HG02981 (cell line): ENCODE results near the gene DRD2.
"Not testable (repeated sequence)": the region's sequence is repeated elsewhere in the genome, so short reads cannot be mapped to it uniquely, and the experiment has no call there.

ENCODE experiments used
- ATAC-seq: cut with Tn5 transposase; IDR thresholded peaks from one replicate; pipeline ENCODE4 v1.9.1; 2021; ENCODE audit warnings: mild to moderate bottlenecking, moderate library complexity; ENCODE audit not compliant: unreplicated experiment

DRD2 gene

DNA sequence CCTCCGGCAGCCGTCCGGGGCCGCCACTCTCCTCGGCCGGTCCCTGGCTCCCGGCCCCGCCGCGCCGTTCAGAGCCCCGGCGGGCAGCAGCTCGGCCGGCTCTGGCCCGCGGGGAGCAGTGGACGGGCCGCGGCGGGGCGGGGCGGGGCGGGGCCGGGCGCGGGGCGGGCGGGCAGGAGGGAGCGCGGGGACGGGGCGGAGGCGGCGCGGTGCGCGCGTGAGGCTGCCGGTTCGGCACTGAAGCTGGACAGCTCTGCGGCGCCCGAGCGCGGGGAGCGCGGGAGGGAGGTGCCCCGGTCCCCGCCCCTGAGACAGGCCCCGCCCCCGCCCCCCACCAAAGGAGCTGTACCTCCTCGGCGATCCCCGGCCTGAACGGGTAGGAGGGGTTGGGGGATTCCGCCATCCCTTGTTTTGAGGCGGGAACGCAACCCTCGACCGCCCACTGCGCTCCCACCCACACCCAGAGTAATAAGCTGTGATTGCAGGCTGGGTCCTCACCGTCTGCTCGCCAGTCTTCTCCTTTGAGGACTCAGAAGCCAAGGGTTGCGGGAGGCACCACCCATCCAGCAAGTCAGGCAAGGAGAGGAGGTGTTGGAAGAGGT is at the start of gene DRD2:
DRD2 (minus strand) TSS at position 239 of the 602 bp plus-strand sequence. CDS start 50,747 bp downstream, outside the sequence.
- no peak for ATAC-seq

DNA sequence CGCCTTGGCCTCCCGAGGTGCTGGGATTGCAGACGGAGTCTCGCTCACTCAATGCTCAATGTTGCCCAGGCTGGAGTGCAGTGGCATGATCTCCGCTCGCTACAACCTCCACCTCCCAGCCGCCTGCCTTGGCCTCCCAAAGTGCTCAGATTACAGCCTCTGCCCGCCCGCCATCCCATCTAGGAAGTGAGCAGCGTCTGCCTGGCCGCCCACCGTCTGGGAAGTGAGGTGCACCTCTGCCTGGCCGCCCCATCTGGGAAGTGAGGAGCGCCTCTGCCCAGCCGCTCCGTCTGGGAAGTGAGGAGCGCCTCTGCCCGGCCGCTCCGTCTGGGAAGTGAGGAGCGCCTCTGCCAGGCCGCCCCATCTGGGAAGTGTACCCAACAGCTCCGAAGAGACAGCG is 48.7 kb upstream of the DRD2 start:
- ATAC-seq = not testable (repeated sequence)

DNA sequence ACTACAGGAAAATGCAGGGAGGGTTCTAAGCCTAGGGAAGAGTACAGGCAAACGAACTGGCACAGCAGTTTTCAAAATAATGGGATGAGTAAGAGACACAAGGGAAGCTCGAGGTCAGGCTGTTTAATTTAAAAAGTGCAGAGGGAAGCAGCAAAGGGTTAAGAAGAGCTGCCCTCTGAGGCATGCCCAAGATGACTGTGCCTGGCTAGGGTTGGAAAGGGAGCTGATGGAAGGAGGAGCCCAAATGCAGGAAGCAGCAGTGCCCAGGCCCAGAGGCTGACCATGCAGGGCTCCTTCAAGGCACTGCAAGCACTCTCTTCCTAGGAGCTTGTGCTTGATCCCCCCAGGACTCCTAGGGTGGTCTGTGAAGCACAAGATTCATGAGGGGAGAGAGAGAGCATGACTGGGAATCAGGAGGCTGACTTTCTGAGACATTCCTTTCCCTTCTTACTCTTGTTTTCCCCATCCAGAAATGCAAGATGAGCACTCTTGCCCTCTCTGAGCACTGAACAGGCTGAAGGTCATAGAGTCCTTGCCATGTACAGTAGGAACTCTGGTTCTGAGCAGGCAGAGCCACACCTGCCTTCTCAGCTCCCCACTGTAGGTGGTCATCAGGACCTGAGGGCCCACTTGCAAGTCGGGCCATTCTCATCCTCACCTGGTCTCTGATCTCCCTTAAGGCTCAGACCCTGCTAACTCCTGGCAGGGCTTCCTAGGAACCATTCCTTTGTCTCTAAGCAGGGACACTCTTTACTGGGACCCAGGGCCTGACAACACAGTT is 46.7 kb upstream of the DRD2 start:
- no peak for ATAC-seq

DNA sequence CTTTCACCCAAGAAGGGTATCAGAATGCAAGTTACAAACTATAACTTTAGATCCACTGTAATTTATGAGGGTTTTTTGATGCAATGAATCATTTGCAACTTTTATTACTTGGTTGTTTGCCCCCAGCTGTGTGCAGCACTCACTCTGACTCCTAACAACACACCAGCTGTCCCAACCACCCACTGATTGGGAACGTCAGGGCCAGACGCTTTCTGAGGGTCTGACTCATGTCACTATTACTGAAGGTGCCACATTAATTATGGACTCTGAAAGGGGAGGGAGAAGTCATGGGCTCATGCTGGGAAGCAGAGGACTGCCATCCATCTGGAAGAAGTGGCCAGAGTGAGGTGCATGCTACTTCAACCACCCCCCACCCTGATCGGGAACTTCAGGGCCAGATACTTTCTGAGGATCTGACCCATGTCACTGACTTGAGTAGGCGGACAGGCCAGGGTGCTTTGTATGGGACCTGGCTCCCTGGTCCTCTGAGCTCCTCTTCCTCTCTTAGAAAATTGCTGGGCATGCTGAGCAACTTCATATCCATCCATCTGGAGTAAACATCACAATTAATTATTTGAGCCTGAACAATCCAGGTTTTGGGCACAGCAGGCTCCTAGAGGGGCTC is 44.9 kb upstream of the DRD2 start:
- ATAC-seq = no peak

DNA sequence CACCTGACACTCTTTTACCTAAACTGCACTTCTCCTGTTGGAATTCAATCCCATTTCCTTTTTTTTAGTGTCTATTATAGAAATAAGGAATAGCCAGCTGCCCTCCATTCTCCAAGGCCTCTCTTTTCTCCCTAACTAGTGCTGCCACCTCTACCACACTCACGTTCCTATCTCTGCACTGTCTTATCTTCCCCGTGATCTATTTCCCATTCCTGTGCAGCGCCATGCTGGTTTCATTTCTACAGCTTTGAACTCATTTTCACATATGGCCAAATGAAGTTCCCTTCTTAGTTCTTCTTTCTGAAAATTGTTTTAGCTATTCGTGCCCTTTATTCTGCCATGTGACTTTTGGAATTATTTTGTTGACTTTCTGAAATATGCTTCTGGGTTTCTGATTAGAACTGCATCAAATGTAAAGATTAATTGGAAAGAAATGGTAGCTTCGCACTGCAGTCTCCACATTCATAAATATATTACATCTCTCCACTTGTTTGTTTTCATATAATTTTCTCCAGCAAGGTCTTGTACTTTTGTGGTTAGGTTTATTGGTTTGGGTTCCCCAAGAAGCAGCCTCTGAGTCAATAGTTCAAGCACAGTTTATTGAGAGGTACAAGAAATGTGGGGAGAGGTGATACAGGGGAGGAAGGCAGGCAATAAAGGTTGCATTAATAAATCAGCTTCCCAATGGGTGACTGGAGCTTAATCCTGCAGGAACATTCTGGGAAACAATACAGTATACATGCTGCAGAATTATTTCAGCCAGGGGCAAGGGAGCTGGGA is 43.7 kb upstream of the DRD2 start:
- no peak for ATAC-seq

DNA sequence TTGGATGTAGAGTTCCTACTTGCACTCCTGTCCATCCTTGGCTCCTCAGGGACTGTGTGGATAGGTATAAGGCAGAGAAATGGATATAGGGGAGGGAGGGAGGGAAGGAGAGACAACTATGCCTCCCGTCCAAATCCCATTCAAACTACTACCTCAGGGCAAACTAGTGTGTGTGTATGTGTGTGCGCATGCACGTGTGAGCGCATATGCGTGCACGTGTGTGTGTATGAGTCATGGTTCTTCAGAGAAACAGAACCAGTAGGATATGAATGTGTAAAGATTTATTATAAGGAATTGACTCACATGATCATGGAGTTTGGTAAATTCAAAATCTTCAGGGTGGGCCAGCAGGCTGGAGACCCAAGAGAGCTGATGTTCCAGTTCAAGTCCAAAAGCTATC is 42.2 kb upstream of the DRD2 start:
- ATAC-seq = no peak

DNA sequence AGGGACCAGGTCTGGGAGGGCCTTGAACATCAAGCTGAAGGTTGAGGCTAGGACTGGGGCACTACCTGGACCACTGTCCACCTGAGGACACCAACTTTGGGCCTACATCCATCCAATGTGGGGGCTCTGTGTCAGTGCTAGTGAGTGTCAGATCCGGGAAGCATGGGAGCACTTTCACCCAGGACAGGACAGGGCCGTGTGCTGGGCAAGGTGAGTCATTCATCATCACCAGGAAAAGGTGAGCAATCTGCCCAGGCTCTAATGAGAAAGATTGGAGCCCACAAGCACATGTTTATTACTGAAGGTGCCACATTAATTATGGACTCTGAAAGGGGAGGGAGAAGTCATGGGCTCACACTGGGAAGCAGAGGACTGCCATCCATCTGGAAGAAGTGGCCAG is 39.7 kb upstream of the DRD2 start:
- ATAC-seq = no peak

DNA sequence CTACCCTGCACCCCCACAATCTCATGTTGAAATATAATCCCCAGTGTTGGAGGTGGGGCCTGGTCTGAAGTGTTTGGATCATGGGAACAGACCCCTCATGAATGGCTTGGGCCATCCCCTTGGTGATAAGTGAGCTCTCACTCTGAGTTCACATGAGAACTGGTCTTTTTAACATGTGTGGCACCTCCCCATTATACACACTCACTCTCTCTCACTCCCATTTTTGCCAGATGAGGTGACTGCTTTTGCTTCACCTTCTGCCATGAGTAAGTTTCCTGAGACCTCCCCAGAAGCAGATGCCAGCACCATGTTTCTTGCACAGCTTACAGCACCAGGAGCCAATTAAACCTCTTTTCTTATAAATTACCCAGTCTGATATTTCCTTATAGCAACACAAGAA is 32.1 kb upstream of the DRD2 start:
- ATAC-seq = no peak

DNA sequence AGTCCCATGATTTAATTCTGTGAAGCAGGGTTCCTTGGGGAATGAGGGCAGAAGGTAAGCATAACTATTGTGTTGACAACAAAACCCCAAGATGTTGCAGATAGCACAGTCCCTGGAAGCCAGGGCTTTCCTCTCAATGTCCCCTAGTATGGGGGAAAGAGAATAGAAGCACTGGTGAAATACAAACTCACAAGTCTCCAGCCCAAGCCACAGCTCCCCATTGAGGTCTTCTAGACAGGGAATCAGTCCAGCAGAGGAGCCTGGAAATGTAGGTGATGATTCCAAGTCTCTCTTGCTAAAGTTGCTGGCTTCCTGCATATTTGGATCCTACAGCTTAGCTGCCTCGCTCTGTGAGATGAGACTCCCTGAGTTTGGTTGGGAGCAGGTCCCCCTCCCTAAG is 31.7 kb upstream of the DRD2 start:
- no peak for ATAC-seq

DNA sequence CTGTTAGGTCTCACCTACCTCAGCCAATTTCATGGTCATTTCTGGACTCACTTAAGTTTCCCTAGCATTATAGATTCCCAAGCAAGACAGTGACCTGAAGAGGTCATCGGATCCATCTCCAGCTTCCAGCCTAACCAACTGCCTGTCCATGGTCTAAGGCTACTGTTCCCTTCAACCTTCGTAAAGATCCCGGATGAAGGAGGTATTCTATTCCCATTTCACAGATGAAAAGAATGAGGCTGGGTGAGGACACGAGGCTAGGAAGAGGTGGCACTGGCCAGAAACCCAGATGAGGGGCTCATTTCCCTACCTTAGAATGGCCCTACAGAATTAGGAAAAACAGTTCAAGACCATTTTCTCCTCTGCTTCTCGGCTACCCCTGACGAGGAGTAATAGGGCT is 31.3 kb upstream of the DRD2 start:
- ATAC-seq = no peak

DNA sequence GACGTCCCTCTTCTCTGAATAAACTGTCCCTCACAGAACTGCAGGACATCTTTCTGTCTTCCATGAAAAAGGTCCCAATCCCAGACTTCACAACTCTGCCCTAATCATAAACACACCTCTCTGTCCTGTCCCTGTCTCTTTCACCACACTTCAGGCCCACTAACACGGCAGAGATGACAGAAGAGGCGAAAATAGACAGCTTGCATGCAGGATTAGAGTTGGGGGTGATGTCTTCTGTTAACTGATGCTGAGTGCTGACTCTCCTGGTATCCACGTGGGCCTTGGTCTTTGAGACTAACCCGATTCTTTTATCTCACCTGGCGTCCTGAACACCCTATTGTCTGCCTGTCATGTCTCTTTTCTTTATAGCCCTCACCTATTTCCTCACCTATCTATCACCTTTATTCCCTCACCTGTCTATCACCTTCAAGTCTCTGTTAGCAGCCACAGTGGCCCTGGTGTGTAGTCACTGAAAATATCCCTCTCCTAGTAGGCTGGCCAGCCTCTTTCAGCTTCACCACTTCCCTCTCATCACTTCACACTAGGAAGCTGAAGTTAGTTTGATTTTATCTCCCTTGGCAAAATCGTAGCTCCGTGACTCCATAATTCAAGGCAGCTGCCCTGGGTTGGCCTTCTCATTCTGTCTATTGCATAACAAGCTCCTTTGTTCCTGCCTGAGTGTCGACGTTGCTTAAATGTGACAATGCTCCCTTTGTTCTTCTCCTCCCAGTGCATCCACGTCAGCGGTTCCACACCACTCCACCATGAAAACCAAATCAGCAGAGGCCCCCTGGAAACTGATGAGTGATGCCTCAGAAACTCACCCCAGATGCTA is 30.6 kb upstream of the DRD2 start:
- no peak for ATAC-seq

DNA sequence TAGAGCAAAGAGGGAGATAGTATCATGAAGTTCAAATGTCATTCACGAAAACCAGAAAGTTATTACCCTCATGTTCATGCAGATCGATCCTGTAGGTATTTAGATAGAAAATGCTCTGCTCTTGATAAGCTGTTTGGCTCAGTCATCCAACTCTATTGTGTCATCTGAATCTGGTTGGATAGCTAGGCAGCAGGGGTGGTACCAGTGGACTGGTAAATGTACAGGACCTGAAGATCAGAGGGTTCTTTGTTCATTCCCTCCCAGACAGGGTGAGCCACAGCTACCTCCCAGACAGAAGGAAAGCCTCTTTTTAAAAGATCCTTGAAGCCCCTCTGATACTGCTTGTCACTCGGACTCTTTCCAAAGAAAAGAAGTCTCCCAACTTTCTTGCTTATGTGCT is 29.8 kb upstream of the DRD2 start:
- no peak for ATAC-seq

DNA sequence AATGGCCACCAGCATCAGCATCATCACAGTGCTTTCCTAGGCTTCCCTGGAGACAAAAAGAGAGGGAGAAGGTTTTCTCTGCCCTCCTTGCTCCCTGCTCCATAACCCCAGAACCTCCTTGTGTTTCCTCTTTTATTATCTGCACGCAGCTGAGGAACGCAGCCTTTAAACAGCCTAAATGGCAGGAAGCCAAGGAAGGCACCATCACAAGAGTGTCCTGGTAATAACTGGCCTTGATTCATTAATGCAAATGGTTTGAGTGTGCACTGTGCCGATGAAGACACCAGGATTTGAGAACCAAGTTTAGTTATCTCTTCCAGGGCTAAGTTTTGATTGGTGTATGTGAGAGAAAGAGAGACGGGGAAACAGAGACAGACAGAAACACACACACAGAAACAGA is 29.4 kb upstream of the DRD2 start:
- ATAC-seq = no peak

DNA sequence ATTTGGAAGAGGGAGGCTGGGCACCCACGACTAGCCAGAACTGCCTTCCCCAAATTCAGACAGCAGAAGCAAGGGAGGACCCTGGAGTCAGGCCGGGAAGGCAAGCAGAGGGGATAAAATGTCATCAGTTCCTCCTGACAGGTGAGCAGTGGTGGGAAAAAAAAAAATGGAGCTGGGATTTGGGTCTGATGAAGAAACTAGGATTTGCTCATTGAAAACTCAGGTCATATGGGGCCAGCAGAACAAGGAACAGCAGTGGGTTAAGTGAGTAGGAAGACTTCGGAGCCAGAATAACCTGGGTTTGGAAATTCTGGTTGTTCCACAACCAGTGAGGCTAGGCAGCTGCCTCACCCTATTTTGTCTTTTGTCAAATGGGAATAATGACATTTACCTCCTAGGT is 28.9 kb upstream of the DRD2 start:
- no peak for ATAC-seq

DNA sequence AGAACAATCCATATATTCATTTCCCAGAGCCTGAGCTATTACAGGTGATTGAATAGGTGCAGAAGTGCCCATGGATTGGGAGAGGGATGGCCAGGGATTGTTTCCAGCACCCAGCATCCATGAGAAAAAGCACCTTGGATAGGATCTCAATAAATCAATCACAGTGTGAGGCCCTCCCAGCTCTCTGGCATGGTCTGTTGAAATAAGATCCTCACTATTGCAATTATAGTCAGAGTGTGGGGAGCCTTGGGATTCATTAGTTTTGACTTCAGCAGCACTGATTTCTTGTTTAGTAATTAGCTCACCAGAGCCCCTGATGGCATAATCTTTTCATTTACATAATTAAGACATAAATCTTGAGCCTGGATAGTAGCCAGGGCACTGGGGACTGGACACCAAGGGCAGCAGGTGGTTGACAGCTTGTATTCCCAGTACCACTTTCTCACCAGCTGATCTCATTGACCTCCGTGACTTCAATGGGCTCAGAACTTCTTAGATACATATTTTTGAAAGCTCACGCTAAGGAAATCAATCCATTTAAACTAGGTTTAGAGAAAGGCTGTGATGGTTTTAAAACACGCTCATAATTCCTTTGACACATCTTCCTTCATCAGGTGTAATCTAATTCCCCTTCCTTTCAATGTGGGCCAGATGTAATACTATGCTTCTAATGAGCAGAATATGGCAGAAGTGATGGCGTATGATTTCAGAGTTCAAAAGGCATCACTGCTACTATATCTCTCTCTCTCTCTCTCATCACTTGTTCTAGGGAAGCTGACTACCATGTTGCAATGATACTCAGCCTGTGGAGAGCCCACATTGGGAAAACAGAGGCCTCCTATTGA is 22.1 kb upstream of the DRD2 start:
- ATAC-seq = no peak

DNA sequence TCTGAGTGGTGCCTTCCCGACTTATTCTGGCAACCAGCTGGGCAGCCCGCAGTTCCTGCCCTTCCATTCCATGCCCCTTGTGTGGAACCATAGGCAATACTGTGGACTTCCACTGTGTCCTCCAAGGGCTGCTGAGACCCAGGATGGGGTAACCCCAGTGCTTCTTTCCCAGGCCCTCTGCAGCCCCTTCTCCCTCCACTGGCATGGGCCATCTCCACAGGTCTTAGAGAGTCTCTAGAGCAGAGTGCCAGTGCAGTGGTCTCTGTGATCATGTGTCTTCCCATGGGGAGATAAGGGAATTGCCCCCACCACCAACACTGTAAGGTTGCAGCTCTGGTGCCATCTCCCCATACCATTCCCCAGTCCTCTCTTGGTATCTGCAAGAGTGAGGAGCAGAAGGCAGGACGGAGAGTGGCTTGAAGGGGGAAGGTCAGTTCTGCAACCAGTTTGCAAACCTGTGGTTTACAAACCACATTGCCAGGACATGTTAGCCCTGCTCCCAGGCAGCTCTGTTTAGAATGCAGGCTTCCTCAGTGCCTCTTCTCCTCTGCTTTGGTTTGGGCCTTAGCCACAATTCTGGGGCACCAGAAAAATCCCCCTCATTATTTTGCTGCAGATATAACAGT is 20.9 kb upstream of the DRD2 start:
- no peak for ATAC-seq

DNA sequence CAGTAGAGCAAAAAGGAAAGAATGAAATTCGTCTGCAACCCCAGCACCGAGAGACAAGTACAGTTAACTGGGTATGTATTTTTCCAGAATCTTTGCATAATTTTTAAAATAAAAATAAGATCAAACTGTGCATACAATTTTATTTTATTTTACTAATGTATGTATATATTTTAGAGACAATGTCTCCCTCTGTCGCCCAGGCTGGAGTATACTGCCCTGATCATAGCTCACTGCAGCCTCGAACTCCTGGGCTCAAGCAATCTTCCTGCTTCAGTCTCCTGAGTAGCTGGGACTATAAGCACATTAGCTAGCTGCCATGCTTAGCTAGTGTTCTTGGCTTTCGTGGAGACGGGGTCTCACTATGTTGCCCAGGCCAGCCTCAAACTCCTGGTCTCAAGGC is 18.8 kb upstream of the DRD2 start:
- no peak for ATAC-seq

DNA sequence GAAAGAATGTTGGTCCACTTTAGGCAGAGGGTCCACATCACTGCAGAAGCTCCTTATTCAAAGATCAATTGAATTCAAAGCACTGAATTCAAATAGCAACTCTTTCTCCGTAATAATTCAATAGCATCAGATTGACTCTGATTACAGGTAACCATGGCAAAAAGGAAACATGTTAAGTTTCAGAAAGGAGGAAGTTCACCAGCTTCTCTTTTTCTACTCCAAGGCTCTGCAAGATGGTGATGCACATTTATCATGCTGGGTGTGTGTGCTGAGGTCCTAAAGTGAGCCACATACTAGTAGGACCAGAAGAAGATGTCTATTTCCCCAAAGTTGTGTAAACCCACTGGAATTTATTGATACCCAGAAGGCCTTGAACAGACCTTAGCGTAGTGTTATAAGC is 18.0 kb upstream of the DRD2 start:
- ATAC-seq = no peak

DNA sequence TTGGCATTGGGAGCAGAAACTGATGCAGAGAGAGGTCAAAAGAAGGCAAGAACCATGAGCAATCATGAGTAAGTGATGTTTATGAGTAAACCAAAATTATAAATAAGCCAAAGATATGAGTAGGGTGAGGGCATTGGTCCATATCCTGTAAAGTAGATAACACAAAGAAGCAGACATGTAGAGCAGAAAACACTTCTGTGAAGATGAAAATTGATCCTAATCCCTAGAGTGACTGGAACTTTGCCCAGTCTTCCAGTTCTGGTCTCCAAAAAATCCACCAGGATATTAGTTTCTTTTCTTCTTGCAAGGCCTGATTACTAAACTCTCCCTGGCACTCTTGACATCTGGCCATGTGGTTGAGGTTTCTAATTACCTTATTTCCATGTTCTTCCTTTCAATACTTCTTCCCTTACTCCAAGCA is 13.7 kb upstream of the DRD2 start:
- ATAC-seq = no peak
